ENCODE measurements around the gene ASXL3.

DNA sequence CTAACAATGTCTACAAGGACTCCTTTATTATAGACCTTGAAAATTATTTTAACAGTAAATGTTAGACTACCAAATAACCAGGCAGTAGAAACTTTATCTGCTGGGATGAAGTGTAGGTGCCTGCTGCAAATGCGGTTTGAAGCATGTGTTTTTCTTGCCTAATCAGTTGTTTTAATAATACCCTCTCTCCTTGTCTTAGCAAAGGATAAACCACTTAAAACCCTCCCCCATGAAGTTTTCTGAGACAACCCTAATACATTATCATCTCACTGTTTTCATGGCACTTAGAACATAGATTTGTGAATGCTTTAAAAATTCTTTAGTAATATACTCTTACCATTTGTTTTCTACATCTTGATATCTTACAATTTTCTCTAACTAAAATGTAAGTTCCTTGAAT is 98.6 kb downstream of the ASXL3 start:
- TF ChIP-seq, protein P1, sequence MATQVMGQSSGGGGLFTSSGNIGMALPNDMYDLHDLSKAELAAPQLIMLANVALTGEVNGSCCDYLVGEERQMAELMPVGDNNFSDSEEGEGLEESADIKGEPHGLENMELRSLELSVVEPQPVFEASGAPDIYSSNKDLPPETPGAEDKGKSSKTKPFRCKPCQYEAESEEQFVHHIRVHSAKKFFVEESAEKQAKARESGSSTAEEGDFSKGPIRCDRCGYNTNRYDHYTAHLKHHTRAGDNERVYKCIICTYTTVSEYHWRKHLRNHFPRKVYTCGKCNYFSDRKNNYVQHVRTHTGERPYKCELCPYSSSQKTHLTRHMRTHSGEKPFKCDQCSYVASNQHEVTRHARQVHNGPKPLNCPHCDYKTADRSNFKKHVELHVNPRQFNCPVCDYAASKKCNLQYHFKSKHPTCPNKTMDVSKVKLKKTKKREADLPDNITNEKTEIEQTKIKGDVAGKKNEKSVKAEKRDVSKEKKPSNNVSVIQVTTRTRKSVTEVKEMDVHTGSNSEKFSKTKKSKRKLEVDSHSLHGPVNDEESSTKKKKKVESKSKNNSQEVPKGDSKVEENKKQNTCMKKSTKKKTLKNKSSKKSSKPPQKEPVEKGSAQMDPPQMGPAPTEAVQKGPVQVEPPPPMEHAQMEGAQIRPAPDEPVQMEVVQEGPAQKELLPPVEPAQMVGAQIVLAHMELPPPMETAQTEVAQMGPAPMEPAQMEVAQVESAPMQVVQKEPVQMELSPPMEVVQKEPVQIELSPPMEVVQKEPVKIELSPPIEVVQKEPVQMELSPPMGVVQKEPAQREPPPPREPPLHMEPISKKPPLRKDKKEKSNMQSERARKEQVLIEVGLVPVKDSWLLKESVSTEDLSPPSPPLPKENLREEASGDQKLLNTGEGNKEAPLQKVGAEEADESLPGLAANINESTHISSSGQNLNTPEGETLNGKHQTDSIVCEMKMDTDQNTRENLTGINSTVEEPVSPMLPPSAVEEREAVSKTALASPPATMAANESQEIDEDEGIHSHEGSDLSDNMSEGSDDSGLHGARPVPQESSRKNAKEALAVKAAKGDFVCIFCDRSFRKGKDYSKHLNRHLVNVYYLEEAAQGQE (IDR thresholded peaks at IDR 0.05; ENCODE audit: insufficient read depth in 1 of 2, low read depth in 2 of 2, low read length in 2 of 2), result no peak
- TF ChIP-seq POLR2AphosphoS5 (IDR thresholded peaks at IDR 0.05; ENCODE audit: low read depth, low read length) (no peak), TAF1 (IDR thresholded peaks at IDR 0.05; ENCODE audit: borderline replicate concordance, insufficient read depth, low read length) (no peak), FOXP2 (optimal IDR thresholded peaks at IDR 0.05; ENCODE audit: borderline replicate concordance, extremely low read depth, extremely low read length, insufficient read depth) (no peak)

Measured in PFSK-1 (cell line).